Measurements from ENCODE around the gene DDB1.

- TF ChIP-seq EP300 (IDR thresholded peaks at IDR 0.05; ENCODE audit: borderline replicate concordance in 1 of 2, low read depth in 1 of 2, low read length in 1 of 2) (no peak), USF2 (IDR thresholded peaks at IDR 0.05; ENCODE audit: borderline replicate concordance, low read depth, low read length) (no peak), SMC3 (IDR thresholded peaks at IDR 0.05; ENCODE audit: low read depth, low read length) (no peak), MXI1 (IDR thresholded peaks at IDR 0.05; ENCODE audit: low read depth, low read length) (no peak), CTCF (IDR thresholded peaks at IDR 0.05) (no peak), YY1 (IDR thresholded peaks at IDR 0.05; ENCODE audit: low read depth) (no peak), CHD2 (IDR thresholded peaks at IDR 0.05; ENCODE audit: low read length, partially characterized antibody) (no peak), ZBTB33 (IDR thresholded peaks at IDR 0.05; ENCODE audit: borderline replicate concordance, low read depth) (no peak), SIN3A (IDR thresholded peaks at IDR 0.05; ENCODE audit: borderline replicate concordance, low read depth, low read length) (no peak)
Measured at GRCh38 chr11:61295596-61295926, 37.3 kb downstream of the DDB1 start.

All from SK-N-SH (cell line).